ENCODE measurements around the gene N4BP2. TPM values are rescaled to one million over a fixed set of nuclear protein-coding genes. Genes with fewer than 3 reads are reported as not detected.
A peak's percentile ranks its signal among the peaks of the same experiment; 100 is the strongest.

The N4BP2 gene
- total RNA-seq, 1 donor from 2014 or later = 6.3 TPM

GRCh38 chr4:40192114-40193015 lies 135.7 kb downstream of the N4BP2 start:
- DNase-seq = no peak

GRCh38 chr4:40193016-40193571 lies 136.4 kb downstream of the N4BP2 start:
- DNase-seq = no peak

GRCh38 chr4:40193578-40193977 lies 136.9 kb downstream of the N4BP2 start:
- DNase-seq = no peak

- peak; percentile 34 for DNase-seq
Measured at GRCh38 chr4:40194602-40195161, 138.0 kb downstream of the N4BP2 start.

GRCh38 chr4:40195182-40196177 lies 138.8 kb downstream of the N4BP2 start:
- no peak for DNase-seq

GRCh38 chr4:40196272-40196671 lies 139.6 kb downstream of the N4BP2 start:
- DNase-seq = no peak

GRCh38 chr4:40196724-40197281 lies 140.2 kb downstream of the N4BP2 start, which contains the start of gene RHOH:
TSS of gene RHOH (plus strand) at chr4:40197031. CDS start at chr4:40243387, 46,356 bp downstream.
- DNase-seq = peak; percentile 16

GRCh38 chr4:40197879-40198689 lies 141.4 kb downstream of the N4BP2 start:
- DNase-seq = no peak

- DNase-seq = no peak
Measured at GRCh38 chr4:40199179-40199670, 142.6 kb downstream of the N4BP2 start.

GRCh38 chr4:40199999-40200874 lies 143.6 kb downstream of the N4BP2 start:
- DNase-seq = no peak

- no peak for DNase-seq
Measured at GRCh38 chr4:40200875-40201801, 144.5 kb downstream of the N4BP2 start.

- no peak for DNase-seq
Measured at GRCh38 chr4:40201898-40202297, 145.2 kb downstream of the N4BP2 start.

- no peak for DNase-seq
Measured at GRCh38 chr4:40202474-40202873, 145.8 kb downstream of the N4BP2 start.

GRCh38 chr4:40204507-40205258 lies 148.0 kb downstream of the N4BP2 start:
- DNase-seq = no peak

GRCh38 chr4:40205259-40206198 lies 148.9 kb downstream of the N4BP2 start:
- DNase-seq = no peak

GRCh38 chr4:40206426-40206825 lies 149.8 kb downstream of the N4BP2 start:
- DNase-seq = peak; percentile 20

All from dermis blood vessel endothelial cell (primary cell).